Measurements from ENCODE around the gene TOX3. TPM values are rescaled to one million over a fixed set of nuclear protein-coding genes. Genes with fewer than 3 reads are reported as not detected.

The TOX3 gene
- total RNA-seq, 1 experiment from 2014 or later: 20.2 TPM

GRCh38 chr16:52466994-52467393, 79.9 kb downstream of the TOX3 start (continued):
- TF ChIP-seq ZNF232 (CRISPR knock-in tag; IDR thresholded peaks at IDR 0.05): no peak
- TF ChIP-seq NFATC4 (CRISPR knock-in tag; IDR thresholded peaks at IDR 0.05): no peak

- H3K27ac Mint-ChIP-seq: no peak overlapping the region
- ATAC-seq (no peak), DNase-seq (ENCODE audit: low spot score) (no peak)
- H3K36me3 Mint-ChIP-seq: peaks cover 14% of the 10 kb centered on the region
- no peak overlapping the region for H3K4me3 Mint-ChIP-seq
- TF ChIP-seq ZNF121 (CRISPR knock-in tag; IDR thresholded peaks at IDR 0.05) (no peak), FOXP4 (CRISPR knock-in tag; IDR thresholded peaks at IDR 0.05) (no peak), CTCF (IDR thresholded peaks at IDR 0.05) (no peak), GTF2I (CRISPR knock-in tag; conservative IDR thresholded peaks at IDR 0.05) (no peak), JAZF1 (CRISPR knock-in tag; IDR thresholded peaks at IDR 0.05) (no peak), ERG (CRISPR knock-in tag; IDR thresholded peaks at IDR 0.05) (no peak), RORB (CRISPR knock-in tag; IDR thresholded peaks at IDR 0.05) (no peak), ZNF281 (CRISPR knock-in tag; IDR thresholded peaks at IDR 0.05) (no peak), HMGXB4 (CRISPR knock-in tag; IDR thresholded peaks at IDR 0.05) (no peak), TCF7 (CRISPR knock-in tag; IDR thresholded peaks at IDR 0.05; ENCODE audit: low read depth) (no peak), SMAD3 (CRISPR knock-in tag; IDR thresholded peaks at IDR 0.05; ENCODE audit: borderline replicate concordance) (no peak), ZNF423 (CRISPR knock-in tag; IDR thresholded peaks at IDR 0.05) (no peak), E2F5 (CRISPR knock-in tag; IDR thresholded peaks at IDR 0.05) (no peak), ZNF671 (CRISPR knock-in tag; IDR thresholded peaks at IDR 0.05) (no peak), NR1H2 (CRISPR knock-in tag; IDR thresholded peaks at IDR 0.05) (no peak)
- H3K9me3 Mint-ChIP-seq: no peaks in the 10 kb centered on the region
- H3K4me1 Mint-ChIP-seq: peaks cover 85% of the 10 kb centered on the region
- no peaks in the 10 kb centered on the region for H3K27me3 Mint-ChIP-seq (ENCODE audit: low read depth)
- CTCF ChIA-PET: interaction anchor here (0.6 to 1.0 kb wide), 2 partner anchors 83 to 464 kb away, joined by 3 read pairs; no protein-coding TSS in a partner anchor
- POLR2A ChIA-PET: no interaction called here
Observed at GRCh38 chr16:52465711-52466267, 81.2 kb downstream of the TOX3 start.

Measured in WTC11 (cell line).